GM18520 (cell line): ENCODE results near the gene KRTAP5-3.
"Not testable (repeated sequence)": the region's sequence is repeated elsewhere in the genome, so short reads cannot be mapped to it uniquely, and the experiment has no call there.

Experiments
- ATAC-seq: cut with Tn5 transposase; IDR thresholded peaks from one replicate; pipeline ENCODE4 v1.9.1; 2021; ENCODE audit not compliant: unreplicated experiment

KRTAP5-3 gene

GRCh38 chr11:1608363-1608762, at the start of gene KRTAP5-3:
TSS of gene KRTAP5-3 (minus strand) at chr11:1608463. CDS start at chr11:1608385, 78 bp downstream.
- ATAC-seq, result no peak

DNA sequence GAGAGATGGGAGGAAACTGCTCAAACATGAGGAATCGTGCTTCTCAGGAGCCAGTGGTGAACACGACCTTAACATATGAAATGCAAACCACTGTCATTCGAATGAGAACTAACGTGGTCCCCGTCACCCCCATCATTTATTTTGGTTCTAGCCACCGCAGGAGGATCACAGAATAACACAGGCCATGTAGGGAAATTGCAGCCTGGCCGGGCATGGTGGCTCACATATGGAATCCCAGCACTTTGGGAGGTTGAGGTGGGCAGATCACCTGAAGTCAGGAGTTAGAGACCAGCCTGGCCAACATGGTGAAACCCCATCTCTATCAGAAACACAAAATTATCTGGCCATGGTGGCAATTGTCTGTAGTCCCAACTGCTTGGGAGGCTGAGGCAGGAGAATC, 48.4 kb upstream of the KRTAP5-3 start:
- ATAC-seq, result no peak

- no peak for ATAC-seq
Measured at GRCh38 chr11:1656061-1656441, 47.8 kb upstream of the KRTAP5-3 start.

DNA sequence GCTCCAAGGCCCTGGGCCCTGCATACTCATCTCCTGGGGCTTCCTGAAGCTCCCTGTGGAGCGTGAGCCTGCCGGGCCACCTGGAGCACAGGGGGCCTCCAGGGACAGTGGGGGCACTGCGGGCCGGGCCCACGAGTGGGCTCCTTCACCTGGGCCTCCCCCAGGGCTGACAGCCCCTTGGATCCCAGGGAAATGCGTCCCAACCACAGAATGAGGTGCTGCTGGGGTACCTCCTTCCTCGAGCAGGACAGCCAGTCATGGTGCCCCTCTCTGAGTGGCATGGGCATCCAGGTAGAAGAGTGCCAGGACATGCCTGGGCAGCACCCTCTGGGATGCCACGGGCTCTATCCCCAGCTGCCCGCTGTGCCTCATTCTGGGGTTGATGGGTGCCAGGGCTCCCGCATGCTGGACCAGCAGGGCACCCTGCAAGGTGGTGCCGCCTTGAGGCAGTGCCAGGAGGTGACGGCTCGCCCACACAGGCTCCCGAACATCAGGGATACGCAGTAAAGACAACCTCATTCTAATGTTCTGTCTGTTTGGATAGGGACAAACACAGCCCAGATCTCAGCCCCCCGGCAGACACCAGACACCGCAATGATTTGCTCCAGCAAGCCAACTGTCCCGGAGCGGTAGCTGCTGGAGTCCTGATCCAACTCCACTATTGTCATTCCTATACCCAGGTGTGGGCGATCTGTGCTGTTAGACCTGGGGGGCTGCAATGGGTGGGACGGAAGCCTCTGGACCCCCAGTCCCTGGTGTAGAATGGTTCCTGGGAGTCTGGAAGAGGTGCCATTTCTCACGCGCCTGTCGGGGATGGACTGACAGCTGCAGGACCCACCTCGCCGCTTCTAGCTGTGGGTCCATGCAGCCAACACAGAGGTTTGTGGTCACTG, 47.2 kb upstream of the KRTAP5-3 start:
- ATAC-seq, result no peak

- ATAC-seq, result no peak
Measured at GRCh38 chr11:1654388-1655167, 46.3 kb upstream of the KRTAP5-3 start.

DNA sequence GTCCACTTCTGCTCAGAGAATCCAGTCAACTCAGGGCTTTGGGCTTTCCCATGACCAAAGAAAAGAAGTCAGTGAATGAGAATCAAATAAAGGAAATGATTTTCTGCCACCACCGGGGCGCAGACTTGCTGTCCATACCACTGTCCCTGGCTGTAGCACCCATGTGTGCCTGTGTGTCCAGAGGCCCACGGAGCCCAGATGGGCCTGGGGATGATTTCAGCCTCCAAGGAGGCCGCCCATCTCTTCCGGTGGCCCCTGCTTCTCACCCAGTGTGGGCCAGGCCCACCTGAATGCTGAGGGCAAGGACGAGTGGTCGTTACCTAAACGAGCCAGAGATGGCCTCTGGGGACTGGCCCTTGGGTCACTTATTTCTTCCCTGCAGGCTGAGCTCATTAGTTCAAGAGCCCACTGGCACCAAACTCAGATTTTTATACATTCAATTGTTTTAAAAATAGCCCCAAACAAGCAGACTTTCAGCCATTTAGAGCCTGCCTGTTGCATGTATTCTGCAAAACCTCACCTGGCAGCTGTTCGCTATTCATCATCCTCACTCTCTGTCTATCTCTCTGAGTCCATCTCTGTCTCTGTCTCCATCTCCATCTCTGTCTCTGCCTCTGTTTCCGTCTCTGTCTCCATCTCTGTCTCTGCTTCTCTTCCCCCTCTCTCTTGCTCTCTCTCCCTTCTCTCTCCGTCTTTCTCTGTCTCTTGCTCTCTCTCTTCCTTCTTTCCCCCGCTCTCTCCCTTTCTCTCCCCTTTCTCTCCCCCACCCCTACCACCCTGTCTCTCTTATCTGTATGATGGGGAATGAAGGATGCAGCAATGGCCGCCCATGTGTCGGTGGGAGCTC, 45.5 kb upstream of the KRTAP5-3 start:
- no peak for ATAC-seq

- no peak for ATAC-seq
Measured at GRCh38 chr11:1652771-1653540, 44.7 kb upstream of the KRTAP5-3 start.

GRCh38 chr11:1652442-1652770, 44.1 kb upstream of the KRTAP5-3 start:
- ATAC-seq, result no peak

DNA sequence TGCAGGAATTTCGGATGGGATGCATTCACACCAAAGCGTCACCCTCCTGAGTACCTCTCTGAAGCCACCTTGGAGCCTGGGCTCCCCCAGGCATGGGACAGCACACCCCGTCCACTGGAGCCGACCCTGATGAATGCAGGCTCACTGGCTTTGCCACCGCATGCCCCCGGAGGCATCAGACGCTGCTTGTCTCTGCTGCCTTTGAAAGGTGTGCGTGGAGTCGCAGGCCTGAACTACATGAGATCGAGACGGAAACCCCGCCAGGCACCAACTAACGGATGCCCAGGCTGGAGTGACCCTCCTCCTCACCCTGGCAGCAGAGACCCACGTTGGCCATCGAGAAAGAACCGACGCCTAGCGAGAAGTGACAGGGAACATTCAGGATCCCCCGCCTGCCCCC, 43.8 kb upstream of the KRTAP5-3 start:
- ATAC-seq, result no peak

- ATAC-seq, result no peak
Measured at GRCh38 chr11:1651411-1651980, 43.2 kb upstream of the KRTAP5-3 start.

- no peak for ATAC-seq
Measured at GRCh38 chr11:1650918-1651262, 42.6 kb upstream of the KRTAP5-3 start.

- ATAC-seq, result no peak
Measured at GRCh38 chr11:1650034-1650917, 42.0 kb upstream of the KRTAP5-3 start.

GRCh38 chr11:1648653-1649420, 40.6 kb upstream of the KRTAP5-3 start:
- no peak for ATAC-seq

- no peak for ATAC-seq
Measured at GRCh38 chr11:1647901-1648652, 39.8 kb upstream of the KRTAP5-3 start.

- ATAC-seq, result not testable (repeated sequence)
Measured at GRCh38 chr11:1646540-1646939, 38.3 kb upstream of the KRTAP5-3 start.

DNA sequence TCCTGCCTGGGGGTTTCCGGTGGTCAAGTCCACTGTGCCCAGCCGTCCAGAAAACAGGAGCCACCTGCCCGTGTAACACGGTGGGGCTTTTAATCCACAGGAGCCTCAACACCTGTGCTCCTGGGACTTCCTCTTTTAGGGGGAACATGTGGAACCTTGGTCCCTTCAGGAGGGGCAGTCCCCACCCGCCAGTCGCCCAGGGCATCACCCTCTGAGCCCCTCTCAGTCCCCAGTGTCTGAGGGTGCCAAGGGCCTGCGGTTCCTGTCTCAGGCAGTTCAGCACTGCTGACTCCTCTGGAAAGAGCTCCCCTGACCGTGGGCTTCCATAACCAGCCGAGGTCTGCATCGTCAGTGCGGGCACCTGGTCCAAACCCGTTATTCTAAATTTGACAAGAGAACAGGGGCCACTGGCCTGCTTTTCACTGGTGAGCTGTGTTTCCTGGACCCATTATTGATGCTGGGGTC, 37.1 kb upstream of the KRTAP5-3 start:
- no peak for ATAC-seq

- no peak for ATAC-seq
Measured at GRCh38 chr11:1644601-1645356, 36.5 kb upstream of the KRTAP5-3 start.
